ENCODE measurements around the gene PSME1.

The PSME1 gene

GRCh38 chr14:24136684-24137528 lies 912 bp downstream of the PSME1 start:
- no peak for DNase-seq (ENCODE audit: low read depth)
- H3K4me3 ChIP-seq (replicated peaks; ENCODE audit: low read depth, low read length) = peak overlapping the region; percentile 74
- TF ChIP-seq CTCF (IDR thresholded peaks at IDR 0.05; ENCODE audit: low read length, missing control alignments) = no peak

GRCh38 chr14:24137529-24138395 lies 1.8 kb downstream of the PSME1 start:
- no peak overlapping the region for H3K4me3 ChIP-seq (replicated peaks; ENCODE audit: low read depth, low read length)
- DNase-seq (ENCODE audit: low read depth) = no peak
- TF ChIP-seq CTCF (IDR thresholded peaks at IDR 0.05; ENCODE audit: low read length, missing control alignments) = no peak

GRCh38 chr14:24138396-24139271 lies 2.6 kb downstream of the PSME1 start:
- H3K4me3 ChIP-seq (replicated peaks; ENCODE audit: low read depth, low read length) = no peak overlapping the region
- no peak for DNase-seq (ENCODE audit: low read depth)
- TF ChIP-seq CTCF (IDR thresholded peaks at IDR 0.05; ENCODE audit: low read length, missing control alignments) = no peak

- no peak for DNase-seq (ENCODE audit: low read depth)
- TF ChIP-seq CTCF (IDR thresholded peaks at IDR 0.05; ENCODE audit: low read length, missing control alignments) = no peak
- no peak overlapping the region for H3K4me3 ChIP-seq (replicated peaks; ENCODE audit: low read depth, low read length)
These were observed 3.4 kb downstream of the PSME1 start for GRCh38 chr14:24139272-24139934.

- H3K4me3 ChIP-seq (replicated peaks; ENCODE audit: low read depth, low read length) = peak within 1 kb of the TSS; percentile 84
- TF ChIP-seq CTCF (IDR thresholded peaks at IDR 0.05; ENCODE audit: low read length, missing control alignments) = peak; percentile 36
- DNase-seq (ENCODE audit: low read depth) = peak; percentile 99
These were observed 5.3 kb downstream of the PSME1 start, which contains the start of gene EMC9 for GRCh38 chr14:24141097-24141880. Gene EMC9, minus strand, starts transcription at chr14:24141591. Its CDS starts 287 bp downstream, at chr14:24141304.

Measured in fibroblast of pulmonary artery (primary cell).